Activated CD8-positive, alpha-beta T cell treated with anti-CD3 and anti-CD28 coated beads for 36 hours (primary cell): ENCODE data around the gene DGKE. TPM values are rescaled to one million over a fixed set of nuclear protein-coding genes. Genes with fewer than 3 reads are reported as not detected.

ENCODE experiments used
- ATAC-seq: fragments of 200-7000 bp; cut with Tn5 transposase; one replicate; pipeline ENCODE4 v1.10.0; 2021; ENCODE audit warnings: mild to moderate bottlenecking, moderate library complexity
- CTCF ChIA-PET: fragments of 350-600 bp; sonication (Branson Sonifier 250); formaldehyde crosslinking; loops from one replicate; lab custom pipeline; 2021; ENCODE audit warnings: antibody characterized with exemption; lab: Charles Lee
- POLR2A ChIA-PET: fragments of 350-600 bp; sonication (Branson Sonifier 250); formaldehyde crosslinking; loops from one replicate; lab custom pipeline; 2021; ENCODE audit warnings: antibody characterized with exemption; lab: Charles Lee
- DNase-seq: peaks from one replicate; pipeline ENCODE4 v3.0.0-alpha.2; 2020
- H3K27ac Mint-ChIP-seq: one replicate; pipeline ENCODE4 v1.8.0; 2021; ENCODE audit warnings: mild to moderate bottlenecking, mixed read lengths
- H3K27me3 Mint-ChIP-seq: one replicate; pipeline ENCODE4 v1.8.0; 2021; ENCODE audit warnings: mixed read lengths
- H3K36me3 Mint-ChIP-seq: one replicate; pipeline ENCODE4 v1.8.0; 2021; ENCODE audit warnings: low read depth, mixed read lengths
- H3K4me1 Mint-ChIP-seq: one replicate; pipeline ENCODE4 v1.8.0; 2021; ENCODE audit warnings: low read depth, mixed read lengths
- H3K4me3 Mint-ChIP-seq: one replicate; pipeline ENCODE4 v1.8.0; 2021; ENCODE audit warnings: mild to moderate bottlenecking, moderate library complexity, mixed read lengths
- H3K9me3 Mint-ChIP-seq: one replicate; pipeline ENCODE4 v1.8.0; 2021; ENCODE audit warnings: mixed read lengths
- CTCF ChIP-seq: fragments of 200-600 bp; IDR thresholded peaks from one replicate; pipeline ENCODE4 v1.8.0; 2022; ENCODE audit warnings: antibody characterized with exemption, mild to moderate bottlenecking
- intact Hi-C: fragments of 100-400 bp; cut with micrococcal nuclease; formaldehyde crosslinking; loops from one replicate; pipeline ENCODE4 v1.10.0; 2022
- total RNA-seq, 2 experiments: library from RNA; stranded (reverse); gene quantifications; one replicate each; pipeline ENCODE4 v1.2.3, GENCODE V29; 2021

The DGKE gene
- total RNA-seq, 2 experiments from 2014 or later: 25.1 to 29.0 TPM

- H3K36me3 Mint-ChIP-seq: no peaks in the 10 kb centered on the region
- H3K9me3 Mint-ChIP-seq: no peaks in the 10 kb centered on the region
- no peak for ATAC-seq
- DNase-seq: no peak
- no peaks in the 10 kb centered on the region for H3K27me3 Mint-ChIP-seq
- no peak for TF ChIP-seq CTCF
- ChIA-PET CTCF (no interaction called here), POLR2A (interaction anchor here (0.6 to 0.9 kb wide), 2 partner anchors 19 to 179 kb away, joined by 4 read pairs; partner anchors contain the start of gene SCPEP1)
- H3K4me1 Mint-ChIP-seq: no peaks in the 10 kb centered on the region
- no peak overlapping the region for H3K4me3 Mint-ChIP-seq
- no peak overlapping the region for H3K27ac Mint-ChIP-seq
- intact Hi-C loops: no loop called here
Observed at GRCh38 chr17:56798916-56799315, 35.0 kb upstream of the DGKE start.

- TF ChIP-seq CTCF: no peak
- no peak for ATAC-seq
- intact Hi-C loops: no loop called here
- CTCF ChIA-PET: interaction anchor here (1.6 kb wide), 1 partner anchor 18 kb away, joined by 6 read pairs; no protein-coding TSS in a partner anchor
- POLR2A ChIA-PET: no interaction called here
- H3K4me3 Mint-ChIP-seq: no peak overlapping the region
- H3K36me3 Mint-ChIP-seq: no peaks in the 10 kb centered on the region
- no peaks in the 10 kb centered on the region for H3K4me1 Mint-ChIP-seq
- H3K9me3 Mint-ChIP-seq: no peaks in the 10 kb centered on the region
- H3K27me3 Mint-ChIP-seq: no peaks in the 10 kb centered on the region
- DNase-seq: no peak
- no peak overlapping the region for H3K27ac Mint-ChIP-seq
Observed at GRCh38 chr17:56801459-56802178, 32.3 kb upstream of the DGKE start.

GRCh38 chr17:56803071-56803470 is 30.9 kb upstream of the DGKE start:
- Mint-ChIP-seq H3K9me3 (no peaks in the 10 kb centered on the region), H3K4me3 (no peak overlapping the region), H3K27ac (no peak overlapping the region), H3K27me3 (no peaks in the 10 kb centered on the region), H3K36me3 (no peaks in the 10 kb centered on the region), H3K4me1 (no peaks in the 10 kb centered on the region)
- ATAC-seq: no peak
- TF ChIP-seq CTCF: no peak
- ChIA-PET POLR2A (no interaction called here), CTCF (no interaction called here)
- intact Hi-C loops: no loop called here
- no peak for DNase-seq

DNA sequence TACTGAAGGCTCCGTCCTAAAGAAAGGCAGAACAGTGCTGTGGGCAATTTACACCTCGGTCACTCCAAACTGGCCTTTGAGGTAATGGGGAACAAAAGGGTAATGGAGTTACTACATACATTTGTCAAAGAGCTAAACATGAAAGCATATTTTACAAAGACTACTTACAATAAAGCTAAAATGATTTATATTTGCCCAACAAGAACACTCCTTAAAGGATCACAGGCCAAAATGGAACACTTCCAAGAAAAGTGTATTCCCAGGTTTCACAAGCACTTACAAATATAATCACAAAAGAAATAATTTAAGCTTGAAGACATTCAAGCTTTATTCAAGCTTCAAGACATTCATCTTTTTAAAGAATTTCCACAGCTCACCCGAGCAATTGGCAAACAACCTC is 29.5 kb upstream of the DGKE start:
- CTCF ChIA-PET: interaction anchor here (0.8 to 1.8 kb wide), 4 partner anchors 13 to 209 kb away, joined by 3 to 4 read pairs (median 4); no protein-coding TSS in a partner anchor
- no peak for TF ChIP-seq CTCF
- Mint-ChIP-seq H3K27me3 (no peaks in the 10 kb centered on the region), H3K4me1 (no peaks in the 10 kb centered on the region), H3K9me3 (no peaks in the 10 kb centered on the region), H3K27ac (no peak overlapping the region), H3K36me3 (no peaks in the 10 kb centered on the region), H3K4me3 (no peak overlapping the region)
- no peak for ATAC-seq
- DNase-seq: no peak
- POLR2A ChIA-PET: no interaction called here
- intact Hi-C loops: no loop called here

GRCh38 chr17:56806949-56807348 is 27.0 kb upstream of the DGKE start:
- Mint-ChIP-seq H3K4me3 (no peak overlapping the region), H3K27ac (no peak overlapping the region), H3K9me3 (no peaks in the 10 kb centered on the region), H3K4me1 (no peaks in the 10 kb centered on the region), H3K27me3 (no peaks in the 10 kb centered on the region), H3K36me3 (no peaks in the 10 kb centered on the region)
- no peak for TF ChIP-seq CTCF
- intact Hi-C loops: no loop called here
- no peak for DNase-seq
- POLR2A ChIA-PET: interaction anchor here (0.7 kb wide), 1 partner anchor 216 kb away, joined by 3 read pairs; no protein-coding TSS in a partner anchor
- no peak for ATAC-seq
- CTCF ChIA-PET: no interaction called here
